AG09309 (cell line): Measurements from ENCODE around the gene ID1.

Experiments
- DNase-seq: peaks from one replicate; pipeline ENCODE4 v3.0.0-alpha.2; 2010; ENCODE audit warnings: low read depth
- H3K4me3 ChIP-seq: 2 replicates; pipeline ENCODE4 v1.5.1; 2011; ENCODE audit warnings: mild to moderate bottlenecking, low read depth, low read length, moderate library complexity; ENCODE audit not compliant: control insufficient read depth
- TF ChIP-seq, protein P1 (sequence below): IDR thresholded peaks from 2 replicates; pipeline ENCODE4 v1.5.1; 2011; ENCODE audit warnings: mild to moderate bottlenecking, low read depth, low read length, inconsistent platforms; ENCODE audit not compliant: insufficient read depth, control insufficient read depth; ENCODE audit errors: missing control alignments

ID1 gene

DNA sequence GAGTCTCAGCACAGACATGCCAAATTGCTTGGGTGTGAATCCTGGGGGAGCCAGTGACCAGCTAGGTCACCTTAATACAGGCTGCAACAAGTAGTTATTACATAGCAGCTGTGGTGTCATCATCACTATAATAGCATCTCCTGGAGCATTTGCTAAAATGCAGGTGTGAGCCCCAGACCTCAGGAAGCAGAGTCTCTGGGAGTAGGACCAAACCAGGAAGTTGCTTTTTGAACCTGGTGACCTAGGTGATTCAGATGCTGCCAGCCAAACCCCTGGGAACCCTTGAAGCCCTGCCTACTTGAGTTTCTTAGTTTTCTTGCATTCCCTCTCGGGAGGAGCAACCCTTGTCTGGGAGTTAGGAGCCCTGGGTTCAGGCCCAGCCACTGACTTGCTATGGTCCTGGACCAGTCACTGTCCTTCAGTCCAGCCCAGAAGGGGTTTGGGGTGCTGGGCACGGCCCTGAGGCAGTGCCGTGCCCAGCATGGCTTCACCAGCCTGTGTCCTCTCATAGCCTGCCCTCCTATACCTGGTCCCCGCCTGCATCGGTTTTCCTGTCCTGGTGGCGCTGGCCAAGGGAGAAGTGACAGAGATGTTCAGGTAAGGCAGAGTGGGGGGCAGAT lies 39.3 kb upstream of the ID1 start:
- no peak for DNase-seq
- H3K4me3 ChIP-seq: no peak overlapping the region
- TF ChIP-seq, protein P1, sequence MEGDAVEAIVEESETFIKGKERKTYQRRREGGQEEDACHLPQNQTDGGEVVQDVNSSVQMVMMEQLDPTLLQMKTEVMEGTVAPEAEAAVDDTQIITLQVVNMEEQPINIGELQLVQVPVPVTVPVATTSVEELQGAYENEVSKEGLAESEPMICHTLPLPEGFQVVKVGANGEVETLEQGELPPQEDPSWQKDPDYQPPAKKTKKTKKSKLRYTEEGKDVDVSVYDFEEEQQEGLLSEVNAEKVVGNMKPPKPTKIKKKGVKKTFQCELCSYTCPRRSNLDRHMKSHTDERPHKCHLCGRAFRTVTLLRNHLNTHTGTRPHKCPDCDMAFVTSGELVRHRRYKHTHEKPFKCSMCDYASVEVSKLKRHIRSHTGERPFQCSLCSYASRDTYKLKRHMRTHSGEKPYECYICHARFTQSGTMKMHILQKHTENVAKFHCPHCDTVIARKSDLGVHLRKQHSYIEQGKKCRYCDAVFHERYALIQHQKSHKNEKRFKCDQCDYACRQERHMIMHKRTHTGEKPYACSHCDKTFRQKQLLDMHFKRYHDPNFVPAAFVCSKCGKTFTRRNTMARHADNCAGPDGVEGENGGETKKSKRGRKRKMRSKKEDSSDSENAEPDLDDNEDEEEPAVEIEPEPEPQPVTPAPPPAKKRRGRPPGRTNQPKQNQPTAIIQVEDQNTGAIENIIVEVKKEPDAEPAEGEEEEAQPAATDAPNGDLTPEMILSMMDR: no peak

DNA sequence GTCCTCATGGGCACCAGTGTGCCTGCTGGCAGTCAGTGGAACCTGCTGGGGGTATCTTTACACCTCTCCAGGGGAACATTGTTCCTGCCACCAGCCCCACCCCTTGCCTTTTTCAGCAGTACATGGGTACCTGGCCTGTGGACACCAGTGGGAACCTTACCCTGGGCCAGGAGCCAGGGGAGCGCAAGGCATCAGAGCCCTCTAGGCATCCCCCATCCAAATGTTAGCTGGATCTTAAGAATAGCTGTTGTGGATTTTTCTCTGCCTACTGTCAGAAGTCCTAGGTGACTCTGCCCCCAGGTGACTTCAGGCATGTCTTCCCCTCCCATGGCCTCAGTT lies 38.8 kb upstream of the ID1 start:
- TF ChIP-seq, protein P1: no peak
- no peak for DNase-seq
- no peak overlapping the region for H3K4me3 ChIP-seq

DNA sequence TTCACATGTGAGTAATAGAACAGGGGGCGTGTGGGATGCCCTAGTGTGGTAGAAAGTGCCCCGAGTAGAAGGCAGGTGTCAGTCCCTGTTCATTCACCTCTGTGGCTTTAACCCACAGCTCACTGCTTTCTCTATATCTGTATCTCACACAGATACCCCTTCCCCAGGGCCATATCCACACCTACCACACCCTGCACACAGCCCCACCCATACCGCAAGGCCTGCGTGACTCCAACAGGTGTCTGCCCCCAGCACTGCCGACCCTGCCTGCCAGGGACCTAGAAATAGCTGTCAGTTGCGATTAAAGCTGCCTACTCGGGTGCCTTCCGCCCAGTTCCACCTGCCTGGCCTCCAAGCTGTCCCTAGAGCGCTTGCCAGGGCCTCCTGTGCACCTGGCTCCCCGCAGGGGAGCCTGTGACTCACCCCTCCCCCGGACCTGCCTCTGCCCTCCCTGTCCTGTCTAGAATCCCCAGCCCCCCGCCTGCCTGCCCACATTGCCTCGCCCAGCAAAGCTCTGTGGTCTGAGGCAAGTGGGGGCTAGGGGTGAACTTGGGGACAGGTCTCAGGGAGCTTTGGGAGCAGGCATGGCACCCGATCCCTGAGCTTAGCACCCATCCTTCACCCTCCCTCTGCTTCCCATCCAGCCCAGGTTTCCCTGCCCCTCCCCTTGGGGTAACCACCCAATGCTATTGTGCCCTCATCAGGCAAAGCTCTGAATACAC lies 38.3 kb upstream of the ID1 start:
- TF ChIP-seq, protein P1: no peak
- no peak for DNase-seq
- H3K4me3 ChIP-seq: no peak overlapping the region

DNA sequence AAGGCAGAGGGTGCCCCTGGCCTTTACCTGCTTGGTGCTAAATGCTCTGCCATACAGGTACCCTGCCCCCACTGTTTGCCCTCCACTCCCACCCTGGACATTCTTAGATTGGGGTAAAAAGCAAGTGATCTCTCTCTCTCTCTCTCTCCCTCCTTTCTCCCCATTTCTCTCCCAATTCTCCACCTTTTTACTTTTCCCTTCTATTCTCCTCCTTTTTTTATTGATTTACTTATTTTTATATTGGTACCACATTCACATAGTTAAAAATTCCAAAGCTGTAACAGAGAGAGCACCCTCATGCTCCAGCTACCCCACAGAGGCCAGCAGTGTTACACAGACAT lies 37.7 kb upstream of the ID1 start:
- TF ChIP-seq, protein P1: no peak
- H3K4me3 ChIP-seq: no peak overlapping the region
- no peak for DNase-seq

DNA sequence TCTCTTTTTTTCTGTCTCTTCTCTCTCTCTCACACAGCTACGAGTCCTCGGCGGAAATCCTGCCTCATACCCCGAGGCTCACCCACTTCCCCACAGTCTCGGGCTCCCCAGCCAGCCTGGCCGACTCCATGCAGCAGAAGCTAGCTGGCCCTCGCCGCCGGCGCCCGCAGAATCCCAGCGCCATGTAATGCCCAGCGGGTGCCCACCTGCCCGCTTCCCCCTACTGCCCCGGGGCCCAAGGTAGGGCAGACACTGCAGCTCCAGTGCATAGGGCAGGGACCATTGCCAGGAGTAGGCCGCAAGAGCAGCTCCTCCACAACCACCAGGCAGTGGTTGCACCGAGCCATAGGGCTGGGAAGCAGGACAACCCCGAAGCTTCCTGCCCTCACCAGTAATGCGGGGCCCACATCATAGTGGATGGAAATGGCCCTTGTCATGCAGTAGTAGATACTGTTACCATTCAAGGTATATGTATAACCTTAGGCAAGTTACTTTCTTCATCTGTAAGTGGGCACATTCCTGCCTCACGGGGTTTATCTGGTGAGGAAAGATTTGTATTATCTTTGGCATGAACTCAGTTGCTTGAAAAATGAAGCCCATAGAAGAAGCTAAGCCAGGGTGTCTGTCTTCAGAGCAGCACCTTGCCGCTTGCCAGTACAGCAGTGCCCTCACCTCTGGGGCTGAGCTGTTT lies 36.9 kb upstream of the ID1 start:
- H3K4me3 ChIP-seq: no peak overlapping the region
- TF ChIP-seq, protein P1: peak; percentile 23
- DNase-seq: no peak

DNA sequence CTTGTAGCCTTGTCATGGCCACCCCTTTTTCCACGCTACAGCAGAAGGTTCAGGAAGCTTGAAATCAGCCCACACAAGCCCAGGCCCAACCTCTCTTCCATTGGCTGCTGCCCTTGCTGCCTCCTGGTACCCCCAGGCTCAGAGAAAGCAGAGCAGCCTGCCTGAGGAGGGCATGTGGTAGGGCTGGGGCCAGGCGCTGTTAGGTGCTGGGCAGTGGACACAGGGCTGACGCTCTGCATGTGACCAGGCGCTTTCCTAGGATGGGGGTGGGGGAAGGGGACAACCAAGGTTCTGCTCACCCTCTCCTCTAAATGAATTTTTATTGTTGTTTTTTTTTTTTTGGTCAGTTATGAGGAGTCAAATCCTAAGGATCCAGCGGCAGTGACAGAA lies 36.3 kb upstream of the ID1 start:
- H3K4me3 ChIP-seq: no peak overlapping the region
- DNase-seq: no peak
- TF ChIP-seq, protein P1: no peak
